Left lung (tissue), 10 donors: ENCODE measurements around the gene ADORA2A. TPM values are rescaled to one million over a fixed set of nuclear protein-coding genes. Genes with fewer than 3 reads are reported as not detected.
A peak's percentile ranks its signal among the peaks of the same experiment; 100 is the strongest.

Source experiments
- ATAC-seq: fragments of 200-7000 bp; cut with Tn5 transposase; one replicate; pipeline ENCODE4 v1.9.1; 2020; ENCODE audit warnings: moderate library complexity
- DNase-seq, 4 donors: peaks; one replicate each; pipeline ENCODE4 v3.0.0-alpha.2; 2013 to 2020
- H3K27ac ChIP-seq, 2 donors: fragments of 200-600 bp; sonication (generic) in 1 of 2; one replicate each; pipeline versions ENCODE4 v1.5.0 to v1.8.0; 2020 to 2021
- H3K27me3 ChIP-seq, 2 donors: fragments of 200-600 bp; sonication (generic) in 1 of 2; one replicate each; pipeline versions ENCODE4 v1.5.0 to v1.8.0; 2020 to 2021
- H3K36me3 ChIP-seq, 2 donors: fragments of 200-600 bp; sonication (generic) in 1 of 2; one replicate each; pipeline versions ENCODE4 v1.5.0 to v1.8.0; 2020 to 2021
- H3K4me1 ChIP-seq, 2 donors: fragments of 200-600 bp; one replicate each; pipeline ENCODE4 v1.8.0; 2021
- H3K4me3 ChIP-seq, 2 donors: fragments of 200-600 bp; sonication (generic) in 1 of 2; one replicate each; pipeline versions ENCODE4 v1.5.0 to v1.8.0; 2020 to 2021; ENCODE audit warnings: mild to moderate bottlenecking in 1 of 2
- H3K9me3 ChIP-seq, 2 donors: fragments of 200-600 bp; sonication (generic) in 1 of 2; one replicate each; pipeline versions ENCODE4 v1.5.0 to v1.8.0; 2020 to 2021
- CTCF ChIP-seq, 2 donors: fragments of 200-600 bp; sonication (generic) in 1 of 2; IDR thresholded peaks; one replicate each; pipeline versions ENCODE4 v1.5.0 to v1.8.0; 2021; ENCODE audit warnings: antibody characterized with exemption in 2 of 2
- intact Hi-C, 2 donors: fragments of 100-400 bp; cut with DNase I; formaldehyde crosslinking; loops; one replicate each; pipeline versions ENCODE4 v1.11.2 to v1.14.2; 2022
- polyA plus RNA-seq, 6 donors: library from polyadenylated mRNA; unstranded; fragments of 120-200 nt; gene quantifications; one replicate each; pipeline ENCODE4 v1.2.1, GENCODE V29; 2013; ENCODE audit not compliant: insufficient read length in 6 of 6
- total RNA-seq, 2 donors: library from RNA; stranded (reverse); fragmentation: NEBNext Ultra II Directional; extraction: Animal tissue kit (Norgen Biotek cat#: 25700); gene quantifications; one replicate each; pipeline ENCODE4 v1.2.1, GENCODE V29; 2021
- donor health status: DM: no; HTN: yes; CAD: no.
- donor health status: DM: no; HTN: no; CAD: no.

Gene ADORA2A
- total and polyA plus RNA-seq, 8 donors = 11.5 to 31.9 (median 25.9) TPM

GRCh38 chr22:24394254-24394653, 33.1 kb upstream of the ADORA2A start:
- TF ChIP-seq CTCF (IDR thresholded peaks at IDR 0.05) = no peak
- no peak for DNase-seq
- Histone ChIP-seq H3K27me3 (no peaks in the 10 kb centered on the region), H3K9me3 (no peaks in the 10 kb centered on the region), H3K27ac (no peak overlapping the region), H3K36me3 (peaks cover 0 to 36% of the 10 kb centered on the region in 2 donors), H3K4me3 (no peak overlapping the region), H3K4me1 (peaks cover 15 to 43% of the 10 kb centered on the region in 2 donors)
- ATAC-seq = no peak
- intact Hi-C loops = no loop called here

- intact Hi-C loops = no loop called here
- Histone ChIP-seq H3K27me3 (no peaks in the 10 kb centered on the region), H3K27ac (no peak overlapping the region), H3K9me3 (no peaks in the 10 kb centered on the region), H3K4me1 (peaks cover 28 to 47% of the 10 kb centered on the region in 2 donors), H3K36me3 (peaks cover 0 to 36% of the 10 kb centered on the region in 2 donors), H3K4me3 (no peak overlapping the region)
- TF ChIP-seq CTCF (IDR thresholded peaks at IDR 0.05) = no peak
- no peak for DNase-seq
- no peak for ATAC-seq
These were observed 29.0 kb upstream of the ADORA2A start for GRCh38 chr22:24398409-24398808.

GRCh38 chr22:24400034-24400725, 27.2 kb upstream of the ADORA2A start:
- peak overlapping the region; percentile 9 to 70 for H3K27ac ChIP-seq
- intact Hi-C loops = no loop called here
- no peaks in the 10 kb centered on the region for H3K9me3 ChIP-seq
- no peaks in the 10 kb centered on the region for H3K27me3 ChIP-seq
- no peak overlapping the region for H3K4me3 ChIP-seq
- TF ChIP-seq CTCF (IDR thresholded peaks at IDR 0.05) = no peak
- H3K36me3 ChIP-seq = peaks cover 0 to 48% of the 10 kb centered on the region in 2 donors
- ATAC-seq (no peak), DNase-seq (no peak)
- peaks cover 32 to 53% of the 10 kb centered on the region in 2 donors for H3K4me1 ChIP-seq

GRCh38 chr22:24400726-24401596, 26.4 kb upstream of the ADORA2A start:
- peak; percentile 26 for ATAC-seq
- Histone ChIP-seq H3K4me1 (peaks cover 32 to 59% of the 10 kb centered on the region in 2 donors), H3K4me3 (peak overlapping the region in 1 of 2 donors; percentile 6), H3K9me3 (no peaks in the 10 kb centered on the region), H3K36me3 (peaks cover 0 to 49% of the 10 kb centered on the region in 2 donors), H3K27me3 (no peaks in the 10 kb centered on the region), H3K27ac (peak overlapping the region; percentile 9 to 70)
- intact Hi-C loops = no loop called here
- no peak for TF ChIP-seq CTCF (IDR thresholded peaks at IDR 0.05)
- no peak for DNase-seq

GRCh38 chr22:24401931-24402367, 25.4 kb upstream of the ADORA2A start:
- Histone ChIP-seq H3K4me1 (peaks cover 32 to 69% of the 10 kb centered on the region in 2 donors), H3K9me3 (no peaks in the 10 kb centered on the region), H3K27me3 (no peaks in the 10 kb centered on the region), H3K4me3 (peak overlapping the region in 1 of 2 donors; percentile 6), H3K27ac (peak overlapping the region; percentile 70 to 74), H3K36me3 (peaks cover 0 to 43% of the 10 kb centered on the region in 2 donors)
- ATAC-seq = peak; percentile 18
- intact Hi-C loops = no loop called here
- no peak for TF ChIP-seq CTCF (IDR thresholded peaks at IDR 0.05)
- no peak for DNase-seq
